ENCODE results near the gene EXOC4.

Gene EXOC4

GRCh38 chr7:133718131-133718530 lies 465.3 kb downstream of the EXOC4 start:
- no peak for TF ChIP-seq CTCF (IDR thresholded peaks at IDR 0.05; ENCODE audit: low read depth, low read length, missing control alignments)
- no peak overlapping the region for H3K4me3 ChIP-seq (ENCODE audit: low read depth, low read length)
- DNase-seq (ENCODE audit: low read depth): no peak

- no peak for DNase-seq (ENCODE audit: low read depth)
- no peak for TF ChIP-seq CTCF (IDR thresholded peaks at IDR 0.05; ENCODE audit: low read depth, low read length, missing control alignments)
Measured at GRCh38 chr7:133723044-133723443, 470.2 kb downstream of the EXOC4 start.

DNA sequence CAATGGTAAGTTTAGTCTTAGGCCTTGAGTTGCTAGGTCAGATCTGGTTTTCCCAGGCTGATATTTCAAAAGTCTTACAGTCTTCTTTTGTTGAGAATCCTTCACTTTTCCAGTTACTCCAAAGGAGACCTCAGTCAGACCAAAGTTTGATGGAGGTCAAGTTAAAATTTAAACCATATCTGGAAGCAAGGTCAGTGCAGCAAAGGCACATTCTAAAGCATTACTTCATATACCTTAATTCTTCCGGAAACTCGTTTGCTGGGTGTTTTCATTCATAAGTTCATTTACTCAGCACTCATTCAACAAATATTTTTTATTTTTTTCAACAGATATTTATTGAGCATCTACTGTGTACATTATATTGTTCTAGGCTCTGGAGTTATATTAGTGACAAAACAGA lies 471.3 kb downstream of the EXOC4 start:
- H3K4me3 ChIP-seq (ENCODE audit: low read depth, low read length): no peak overlapping the region
- TF ChIP-seq CTCF (IDR thresholded peaks at IDR 0.05; ENCODE audit: low read depth, low read length, missing control alignments): no peak
- no peak for DNase-seq (ENCODE audit: low read depth)

More at GRCh38 chr7:133723044-133723443, 470.2 kb downstream of the EXOC4 start:
- no peak overlapping the region for H3K4me3 ChIP-seq (ENCODE audit: low read depth, low read length)

GRCh38 chr7:133724694-133725093 lies 471.8 kb downstream of the EXOC4 start:
- H3K4me3 ChIP-seq (ENCODE audit: low read depth, low read length): no peak overlapping the region
- no peak for DNase-seq (ENCODE audit: low read depth)
- no peak for TF ChIP-seq CTCF (IDR thresholded peaks at IDR 0.05; ENCODE audit: low read depth, low read length, missing control alignments)

- no peak overlapping the region for H3K4me3 ChIP-seq (ENCODE audit: low read depth, low read length)
- no peak for TF ChIP-seq CTCF (IDR thresholded peaks at IDR 0.05; ENCODE audit: low read depth, low read length, missing control alignments)
- no peak for DNase-seq (ENCODE audit: low read depth)
Measured at GRCh38 chr7:133727476-133728214, 474.8 kb downstream of the EXOC4 start.

DNA sequence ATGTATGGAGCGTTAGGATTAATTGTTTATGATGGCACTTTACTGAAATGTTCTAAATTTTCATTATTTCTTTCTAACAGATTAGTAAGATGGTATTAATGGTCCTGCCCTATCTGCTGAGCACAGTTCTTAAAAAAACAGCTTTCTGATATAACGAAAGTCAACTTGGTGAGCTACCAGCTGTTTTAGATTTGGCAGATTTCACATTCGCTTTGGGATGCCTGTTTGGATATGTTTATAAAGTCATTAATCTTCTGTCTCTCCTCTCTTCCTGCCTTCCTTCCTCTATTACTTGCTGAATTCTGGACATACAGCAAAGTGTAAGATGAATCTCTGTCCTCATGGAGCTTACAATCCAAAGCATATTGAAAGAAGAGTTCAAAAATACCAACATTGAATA lies 477.5 kb downstream of the EXOC4 start:
- DNase-seq (ENCODE audit: low read depth): no peak
- no peak overlapping the region for H3K4me3 ChIP-seq (ENCODE audit: low read depth, low read length)
- no peak for TF ChIP-seq CTCF (IDR thresholded peaks at IDR 0.05; ENCODE audit: low read depth, low read length, missing control alignments)

DNA sequence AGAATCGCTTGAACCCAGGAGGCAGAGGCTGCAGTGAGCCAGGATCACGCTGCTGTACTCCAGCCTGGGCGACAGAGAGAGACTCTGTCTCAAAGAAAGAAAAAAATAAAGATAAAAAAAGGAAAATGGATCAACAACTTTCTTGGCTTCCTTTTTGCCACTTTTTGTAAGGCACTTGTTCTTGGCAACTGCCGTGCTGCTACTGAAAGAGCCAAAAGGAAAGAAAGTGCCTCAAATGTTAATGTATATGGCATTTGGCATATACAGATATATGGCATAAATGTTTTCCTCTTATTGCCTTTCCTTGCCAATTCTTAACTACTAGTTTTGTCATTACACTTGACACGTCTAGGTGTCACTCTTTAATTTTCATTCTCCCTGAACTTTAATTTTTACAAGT lies 480.5 kb downstream of the EXOC4 start:
- DNase-seq (ENCODE audit: low read depth): no peak
- no peak for TF ChIP-seq CTCF (IDR thresholded peaks at IDR 0.05; ENCODE audit: low read depth, low read length, missing control alignments)

More for the DNA sequence above, 480.5 kb downstream of the EXOC4 start:
- H3K4me3 ChIP-seq (ENCODE audit: low read depth, low read length): no peak overlapping the region

Data from GM12864 (cell line).